Esophagus squamous epithelium (tissue), 5 donors: ENCODE results near the gene C17orf78. TPM values are rescaled to one million over a fixed set of nuclear protein-coding genes. Genes with fewer than 3 reads are reported as not detected.
A peak's percentile ranks its signal among the peaks of the same experiment; 100 is the strongest.

ENCODE experiments used
- DNase-seq: peaks from one replicate; lab custom pipeline; 2025; lab: John Stamatoyannopoulos, UW
- H3K27ac ChIP-seq, 4 donors: fragments of 200-600 bp; sonication (generic); one replicate each; pipeline ENCODE4 v1.5.1; 2016 to 2019; ENCODE audit warnings: mild to moderate bottlenecking in 1 of 4
- H3K27me3 ChIP-seq, 4 donors: fragments of 200-600 bp; sonication (generic); 1 replicate in 3 of 4; 2 replicates in 1 of 4; pipeline versions ENCODE4 v1.5.1 to v1.6.0; 2017 to 2021; ENCODE audit warnings: antibody characterized with exemption in 1 of 4
- H3K36me3 ChIP-seq, 3 donors: fragments of 200-600 bp; sonication (generic); one replicate each; pipeline ENCODE4 v1.5.1; 2016 to 2019
- H3K4me1 ChIP-seq, 3 donors: fragments of 200-600 bp; sonication (generic); one replicate each; pipeline ENCODE4 v1.5.1; 2017 to 2019
- H3K4me3 ChIP-seq, 4 donors: fragments of 200-600 bp; sonication (generic); 1 replicate in 3 of 4; 2 replicates in 1 of 4; pipeline ENCODE4 v1.5.1; 2016 to 2019; ENCODE audit warnings: mild to moderate bottlenecking in 2 of 4, moderate library complexity in 1 of 4
- H3K9me3 ChIP-seq, 3 donors: fragments of 200-600 bp; sonication (generic); one replicate each; pipeline ENCODE4 v1.5.1; 2016 to 2019
- POLR2A ChIP-seq, 4 donors: fragments of 450-650 bp; IDR thresholded peaks; one replicate each; pipeline ENCODE4 v1.6.1; 2017; ENCODE audit warnings: antibody characterized with exemption in 4 of 4, mild to moderate bottlenecking in 4 of 4, moderate library complexity in 3 of 4
- WGBS, 2 donors: methylation state at CpG; one replicate each; pipeline ENCODE4 v1.1.5; 2018; 5-methylcytosine and 5-hydroxymethylcytosine counted together
- intact Hi-C: fragments of 100-400 bp; cut with DNase I; formaldehyde crosslinking; loops from one replicate; pipeline ENCODE4 v1.15.0; 2022
- total RNA-seq, 4 donors: library from RNA; depleted of rRNA; stranded (reverse); fragments of >200 nt; gene quantifications; one replicate each; pipeline ENCODE4 v1.1.0, GENCODE V29; 2016
- TF ChIP-seq, protein P1 (sequence below), 6 experiments: fragments of 450-650 bp in 4 of 6; fragments of 200-600 bp in 2 of 6; sonication (generic) in 2 of 6; IDR thresholded peaks; one replicate each; pipeline ENCODE4 v1.5.1; 2016 to 2019; ENCODE audit warnings: antibody characterized with exemption in 6 of 6, mild to moderate bottlenecking in 4 of 6, moderate library complexity in 4 of 6
- donor health status: DM: yes; HTN: yes; CAD: no.

Gene C17orf78
- total RNA-seq, 4 donors from 2014 or later = not detected

- no peak for DNase-seq
- intact Hi-C loops = no loop called here
- Histone ChIP-seq H3K4me1 (peaks cover 0 to 5% (median 0%) of the 10 kb centered on the region in 3 donors), H3K9me3 (no peaks in the 10 kb centered on the region), H3K27ac (no peak overlapping the region), H3K4me3 (no peak overlapping the region), H3K36me3 (peaks cover 0 to 5% (median 0%) of the 10 kb centered on the region in 3 donors), H3K27me3 (no peaks in the 10 kb centered on the region)
- WGBS, 2 donors = 64 to 72% methylated on average over 3 of the region's 3 CpGs
- TF ChIP-seq, protein P1, sequence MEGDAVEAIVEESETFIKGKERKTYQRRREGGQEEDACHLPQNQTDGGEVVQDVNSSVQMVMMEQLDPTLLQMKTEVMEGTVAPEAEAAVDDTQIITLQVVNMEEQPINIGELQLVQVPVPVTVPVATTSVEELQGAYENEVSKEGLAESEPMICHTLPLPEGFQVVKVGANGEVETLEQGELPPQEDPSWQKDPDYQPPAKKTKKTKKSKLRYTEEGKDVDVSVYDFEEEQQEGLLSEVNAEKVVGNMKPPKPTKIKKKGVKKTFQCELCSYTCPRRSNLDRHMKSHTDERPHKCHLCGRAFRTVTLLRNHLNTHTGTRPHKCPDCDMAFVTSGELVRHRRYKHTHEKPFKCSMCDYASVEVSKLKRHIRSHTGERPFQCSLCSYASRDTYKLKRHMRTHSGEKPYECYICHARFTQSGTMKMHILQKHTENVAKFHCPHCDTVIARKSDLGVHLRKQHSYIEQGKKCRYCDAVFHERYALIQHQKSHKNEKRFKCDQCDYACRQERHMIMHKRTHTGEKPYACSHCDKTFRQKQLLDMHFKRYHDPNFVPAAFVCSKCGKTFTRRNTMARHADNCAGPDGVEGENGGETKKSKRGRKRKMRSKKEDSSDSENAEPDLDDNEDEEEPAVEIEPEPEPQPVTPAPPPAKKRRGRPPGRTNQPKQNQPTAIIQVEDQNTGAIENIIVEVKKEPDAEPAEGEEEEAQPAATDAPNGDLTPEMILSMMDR (IDR thresholded peaks at IDR 0.05) = no peak
- TF ChIP-seq POLR2A (IDR thresholded peaks at IDR 0.05) = no peak
These were observed 7.2 kb upstream of the C17orf78 start for GRCh38 chr17:37368577-37368976.

- Histone ChIP-seq H3K27me3 (no peaks in the 10 kb centered on the region), H3K36me3 (no peaks in the 10 kb centered on the region), H3K27ac (no peak overlapping the region), H3K4me3 (no peak overlapping the region), H3K4me1 (peaks cover 0 to 5% (median 0%) of the 10 kb centered on the region in 3 donors), H3K9me3 (no peaks in the 10 kb centered on the region)
- intact Hi-C loops = no loop called here
- no peak for TF ChIP-seq POLR2A (IDR thresholded peaks at IDR 0.05)
- TF ChIP-seq, protein P1 (IDR thresholded peaks at IDR 0.05) = peak; percentile 85 to 99 (median 95)
- WGBS, 2 donors = 0 to 11% methylated on average over 4 of the region's 4 CpGs
- no peak for DNase-seq
These were observed 2.1 kb upstream of the C17orf78 start for GRCh38 chr17:37373530-37374159.

- no peak overlapping the region for H3K4me3 ChIP-seq
- H3K36me3 ChIP-seq = no peaks in the 10 kb centered on the region
- no peak for DNase-seq
- TF ChIP-seq, protein P1 (IDR thresholded peaks at IDR 0.05) = no peak
- TF ChIP-seq POLR2A (IDR thresholded peaks at IDR 0.05) = no peak
- H3K4me1 ChIP-seq = no peaks in the 10 kb centered on the region
- 100% methylated on average over 1 of the region's 1 CpG; no CpG with 5 or more reads in 1 of the 2 donors for WGBS, 2 donors
- H3K9me3 ChIP-seq = no peaks in the 10 kb centered on the region
- H3K27me3 ChIP-seq = no peaks in the 10 kb centered on the region
- H3K27ac ChIP-seq = no peak overlapping the region
- intact Hi-C loops = no loop called here
These were observed 6.3 kb downstream of the C17orf78 start for GRCh38 chr17:37382056-37382455.

DNA sequence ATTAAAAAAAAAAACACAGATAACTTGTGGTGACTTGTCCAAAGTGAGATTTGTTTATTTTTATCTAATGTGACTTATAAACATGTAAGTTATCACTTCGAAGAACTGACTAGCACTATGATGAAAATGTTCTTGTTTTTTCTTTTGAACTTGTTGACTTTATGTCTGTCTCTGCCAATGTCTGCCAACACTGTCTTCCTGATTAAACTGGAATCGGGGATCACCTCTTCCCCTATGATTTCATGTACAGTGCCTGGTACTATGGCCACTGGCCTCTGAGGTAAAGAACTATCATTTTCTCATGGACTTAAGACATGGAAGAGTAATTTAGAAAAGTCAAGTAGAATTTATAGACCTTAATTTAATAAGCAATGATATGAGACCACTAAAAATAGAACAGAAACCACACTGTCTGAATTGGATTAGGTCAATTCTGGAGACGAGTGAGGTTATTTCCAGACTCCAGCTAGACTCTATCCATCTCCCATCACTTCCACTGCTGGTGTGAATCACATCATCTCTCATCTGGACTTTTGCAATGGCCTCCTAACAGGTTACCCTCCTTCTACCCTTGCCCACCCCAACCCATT is 8.9 kb downstream of the C17orf78 start:
- DNase-seq = no peak
- Histone ChIP-seq H3K4me3 (no peak overlapping the region), H3K36me3 (no peaks in the 10 kb centered on the region), H3K27me3 (no peaks in the 10 kb centered on the region), H3K9me3 (no peaks in the 10 kb centered on the region), H3K4me1 (no peaks in the 10 kb centered on the region), H3K27ac (no peak overlapping the region)
- TF ChIP-seq POLR2A (IDR thresholded peaks at IDR 0.05) = no peak
- TF ChIP-seq, protein P1 (IDR thresholded peaks at IDR 0.05) = no peak
- intact Hi-C loops = no loop called here
- WGBS, 2 donors = 58 to 59% methylated on average over 3 of the region's 3 CpGs

- intact Hi-C loops = no loop called here
- Histone ChIP-seq H3K27me3 (no peaks in the 10 kb centered on the region), H3K27ac (no peak overlapping the region), H3K9me3 (no peaks in the 10 kb centered on the region), H3K4me3 (no peak overlapping the region), H3K4me1 (no peaks in the 10 kb centered on the region), H3K36me3 (no peaks in the 10 kb centered on the region)
- TF ChIP-seq, protein P1 (IDR thresholded peaks at IDR 0.05) = no peak
- no peak for TF ChIP-seq POLR2A (IDR thresholded peaks at IDR 0.05)
- DNase-seq = no peak
These were observed 9.7 kb downstream of the C17orf78 start for GRCh38 chr17:37385474-37385990.
